Measurements from ENCODE around the gene CELF3. TPM values are rescaled to one million over a fixed set of nuclear protein-coding genes. Genes with fewer than 3 reads are reported as not detected.

The CELF3 gene
- total and polyA plus RNA-seq, 2 of the 13 experiments (the other 11 are each of a cell fraction or from before 2014, with no cell fraction given) = not detected

DNA sequence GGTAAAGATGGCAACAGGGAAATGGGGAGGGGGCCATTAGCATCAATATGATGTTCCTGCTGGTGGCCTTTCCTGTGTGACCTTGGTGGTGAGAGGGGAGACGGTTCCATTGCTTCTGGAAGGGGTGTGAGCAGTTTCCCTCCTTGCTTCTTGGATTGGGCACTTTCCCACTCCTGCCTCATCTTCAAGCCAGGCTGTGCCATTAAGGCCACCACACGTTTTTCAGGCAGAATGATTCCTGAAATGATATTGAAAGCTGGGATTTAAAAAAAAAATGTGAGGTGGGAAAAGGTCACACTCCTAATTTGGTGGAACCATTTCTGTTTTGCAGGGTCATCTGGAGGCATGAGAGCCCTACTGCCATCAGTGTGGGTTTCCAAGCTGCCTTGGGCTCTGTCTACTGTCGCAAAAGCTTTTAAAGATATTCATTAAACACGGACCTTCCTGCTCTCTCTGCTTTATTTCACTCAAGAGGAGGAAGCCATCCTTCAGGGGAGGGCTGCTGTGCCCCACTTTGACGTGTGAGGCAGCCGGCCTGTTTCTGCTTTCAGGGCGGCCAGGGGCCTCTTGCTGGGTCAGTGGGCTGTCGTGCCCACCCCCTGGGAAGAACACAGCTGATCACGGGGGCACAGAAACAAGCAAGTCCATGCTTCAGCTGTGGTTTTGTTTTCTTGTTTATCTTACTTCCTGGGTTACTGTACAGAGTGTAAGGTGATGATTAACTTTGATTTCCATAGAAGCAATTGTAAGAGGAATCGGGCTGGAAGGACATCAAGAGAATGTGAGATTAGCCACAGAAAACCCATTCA, 12.8 kb upstream of the CELF3 start (continued):
- no peak for TF ChIP-seq LCORL (IDR thresholded peaks at IDR 0.05)
- 0 out of 2 replicates have a peak, but pooled peaks have one; percentile 37 for TF ChIP-seq LCORL (CRISPR knock-in tag; IDR thresholded peaks at IDR 0.05)
- no peak for TF ChIP-seq ZNF33B (CRISPR knock-in tag; IDR thresholded peaks at IDR 0.05)
- no peak for TF ChIP-seq FOXJ3 (CRISPR knock-in tag; IDR thresholded peaks at IDR 0.05; ENCODE audit: borderline replicate concordance)
- TF ChIP-seq, protein P1, sequence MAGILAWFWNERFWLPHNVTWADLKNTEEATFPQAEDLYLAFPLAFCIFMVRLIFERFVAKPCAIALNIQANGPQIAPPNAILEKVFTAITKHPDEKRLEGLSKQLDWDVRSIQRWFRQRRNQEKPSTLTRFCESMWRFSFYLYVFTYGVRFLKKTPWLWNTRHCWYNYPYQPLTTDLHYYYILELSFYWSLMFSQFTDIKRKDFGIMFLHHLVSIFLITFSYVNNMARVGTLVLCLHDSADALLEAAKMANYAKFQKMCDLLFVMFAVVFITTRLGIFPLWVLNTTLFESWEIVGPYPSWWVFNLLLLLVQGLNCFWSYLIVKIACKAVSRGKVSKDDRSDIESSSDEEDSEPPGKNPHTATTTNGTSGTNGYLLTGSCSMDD (CRISPR knock-in tag; IDR thresholded peaks at IDR 0.05) = no peak
- TF ChIP-seq ZNF263 (CRISPR knock-in tag; IDR thresholded peaks at IDR 0.05) = no peak
- TF ChIP-seq ZMAT3 (CRISPR knock-in tag; conservative IDR thresholded peaks at IDR 0.05) = no peak
- TF ChIP-seq, protein P2, sequence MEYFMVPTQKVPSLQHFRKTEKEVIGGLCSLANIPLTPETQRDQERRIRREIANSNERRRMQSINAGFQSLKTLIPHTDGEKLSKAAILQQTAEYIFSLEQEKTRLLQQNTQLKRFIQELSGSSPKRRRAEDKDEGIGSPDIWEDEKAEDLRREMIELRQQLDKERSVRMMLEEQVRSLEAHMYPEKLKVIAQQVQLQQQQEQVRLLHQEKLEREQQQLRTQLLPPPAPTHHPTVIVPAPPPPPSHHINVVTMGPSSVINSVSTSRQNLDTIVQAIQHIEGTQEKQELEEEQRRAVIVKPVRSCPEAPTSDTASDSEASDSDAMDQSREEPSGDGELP (IDR thresholded peaks at IDR 0.05; ENCODE audit: borderline replicate concordance, low read depth) = peak; percentile 89
- no peak for TF ChIP-seq GPN1 (CRISPR knock-in tag; IDR thresholded peaks at IDR 0.05; ENCODE audit: borderline replicate concordance)
- TF ChIP-seq ZNF564 (CRISPR knock-in tag; IDR thresholded peaks at IDR 0.05) = no peak
- no peak for TF ChIP-seq CREB1 (IDR thresholded peaks at IDR 0.05)
- 0 out of 2 replicates have a peak, but pooled peaks have one; percentile 41 for TF ChIP-seq CREB1 (CRISPR knock-in tag; IDR thresholded peaks at IDR 0.05)
- TF ChIP-seq, protein P3, sequence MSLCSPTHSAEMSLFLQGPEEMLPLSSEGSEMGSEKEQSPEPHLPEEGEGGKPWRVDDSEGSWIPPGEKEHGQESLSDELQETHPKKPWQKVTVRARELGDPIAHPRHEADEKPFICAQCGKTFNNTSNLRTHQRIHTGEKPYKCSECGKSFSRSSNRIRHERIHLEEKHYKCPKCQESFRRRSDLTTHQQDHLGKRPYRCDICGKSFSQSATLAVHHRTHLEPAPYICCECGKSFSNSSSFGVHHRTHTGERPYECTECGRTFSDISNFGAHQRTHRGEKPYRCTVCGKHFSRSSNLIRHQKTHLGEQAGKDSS (CRISPR knock-in tag; IDR thresholded peaks at IDR 0.05; ENCODE audit: borderline replicate concordance, low read depth) = no peak
- no peak for TF ChIP-seq PAF1 (CRISPR knock-in tag; IDR thresholded peaks at IDR 0.05)
- peak; percentile 33; the same call in 1 of the 2 replicates for TF ChIP-seq FOXA3 (CRISPR knock-in tag; IDR thresholded peaks at IDR 0.05)
- no peak for TF ChIP-seq ATAD3A (CRISPR knock-in tag; IDR thresholded peaks at IDR 0.05)
- no peak for TF ChIP-seq ZNF772 (CRISPR knock-in tag; IDR thresholded peaks at IDR 0.05)
- no peak for TF ChIP-seq RAD51 (IDR thresholded peaks at IDR 0.05; ENCODE audit: borderline replicate concordance)
- TF ChIP-seq, protein P4, sequence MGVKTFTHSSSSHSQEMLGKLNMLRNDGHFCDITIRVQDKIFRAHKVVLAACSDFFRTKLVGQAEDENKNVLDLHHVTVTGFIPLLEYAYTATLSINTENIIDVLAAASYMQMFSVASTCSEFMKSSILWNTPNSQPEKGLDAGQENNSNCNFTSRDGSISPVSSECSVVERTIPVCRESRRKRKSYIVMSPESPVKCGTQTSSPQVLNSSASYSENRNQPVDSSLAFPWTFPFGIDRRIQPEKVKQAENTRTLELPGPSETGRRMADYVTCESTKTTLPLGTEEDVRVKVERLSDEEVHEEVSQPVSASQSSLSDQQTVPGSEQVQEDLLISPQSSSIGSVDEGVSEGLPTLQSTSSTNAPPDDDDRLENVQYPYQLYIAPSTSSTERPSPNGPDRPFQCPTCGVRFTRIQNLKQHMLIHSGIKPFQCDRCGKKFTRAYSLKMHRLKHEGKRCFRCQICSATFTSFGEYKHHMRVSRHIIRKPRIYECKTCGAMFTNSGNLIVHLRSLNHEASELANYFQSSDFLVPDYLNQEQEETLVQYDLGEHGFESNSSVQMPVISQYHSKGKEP (CRISPR knock-in tag; IDR thresholded peaks at IDR 0.05) = no peak
- no peak for TF ChIP-seq ZNF180 (CRISPR knock-in tag; IDR thresholded peaks at IDR 0.05; ENCODE audit: borderline replicate concordance, low read depth)
- TF ChIP-seq ZSCAN22 (CRISPR knock-in tag; IDR thresholded peaks at IDR 0.05) = no peak
- TF ChIP-seq ZFP90 (CRISPR knock-in tag; IDR thresholded peaks at IDR 0.05; ENCODE audit: borderline replicate concordance) = no peak
- TF ChIP-seq, protein P5, sequence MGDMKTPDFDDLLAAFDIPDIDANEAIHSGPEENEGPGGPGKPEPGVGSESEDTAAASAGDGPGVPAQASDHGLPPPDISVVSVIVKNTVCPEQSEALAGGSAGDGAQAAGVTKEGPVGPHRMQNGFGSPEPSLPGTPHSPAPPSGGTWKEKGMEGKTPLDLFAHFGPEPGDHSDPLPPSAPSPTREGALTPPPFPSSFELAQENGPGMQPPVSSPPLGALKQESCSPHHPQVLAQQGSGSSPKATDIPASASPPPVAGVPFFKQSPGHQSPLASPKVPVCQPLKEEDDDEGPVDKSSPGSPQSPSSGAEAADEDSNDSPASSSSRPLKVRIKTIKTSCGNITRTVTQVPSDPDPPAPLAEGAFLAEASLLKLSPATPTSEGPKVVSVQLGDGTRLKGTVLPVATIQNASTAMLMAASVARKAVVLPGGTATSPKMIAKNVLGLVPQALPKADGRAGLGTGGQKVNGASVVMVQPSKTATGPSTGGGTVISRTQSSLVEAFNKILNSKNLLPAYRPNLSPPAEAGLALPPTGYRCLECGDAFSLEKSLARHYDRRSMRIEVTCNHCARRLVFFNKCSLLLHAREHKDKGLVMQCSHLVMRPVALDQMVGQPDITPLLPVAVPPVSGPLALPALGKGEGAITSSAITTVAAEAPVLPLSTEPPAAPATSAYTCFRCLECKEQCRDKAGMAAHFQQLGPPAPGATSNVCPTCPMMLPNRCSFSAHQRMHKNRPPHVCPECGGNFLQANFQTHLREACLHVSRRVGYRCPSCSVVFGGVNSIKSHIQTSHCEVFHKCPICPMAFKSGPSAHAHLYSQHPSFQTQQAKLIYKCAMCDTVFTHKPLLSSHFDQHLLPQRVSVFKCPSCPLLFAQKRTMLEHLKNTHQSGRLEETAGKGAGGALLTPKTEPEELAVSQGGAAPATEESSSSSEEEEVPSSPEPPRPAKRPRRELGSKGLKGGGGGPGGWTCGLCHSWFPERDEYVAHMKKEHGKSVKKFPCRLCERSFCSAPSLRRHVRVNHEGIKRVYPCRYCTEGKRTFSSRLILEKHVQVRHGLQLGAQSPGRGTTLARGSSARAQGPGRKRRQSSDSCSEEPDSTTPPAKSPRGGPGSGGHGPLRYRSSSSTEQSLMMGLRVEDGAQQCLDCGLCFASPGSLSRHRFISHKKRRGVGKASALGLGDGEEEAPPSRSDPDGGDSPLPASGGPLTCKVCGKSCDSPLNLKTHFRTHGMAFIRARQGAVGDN (CRISPR knock-in tag; IDR thresholded peaks at IDR 0.05) = peak; percentile 35; the same call in 1 of the 2 replicates
